KBM-7 (cell line): ENCODE measurements around the gene SLC9A3.
A peak's percentile ranks its signal among the peaks of the same experiment; 100 is the strongest.

Experiments
- DNase-seq: peaks from one replicate; pipeline ENCODE4 v3.0.0-alpha.2; 2015
- in situ Hi-C: fragments of 300-500 bp; cut with MboI; formaldehyde crosslinking; loops from 2 replicates; pipeline ENCODE4 v1.14.3; 2020; ENCODE audit warnings: low sequenced_read_pairs, low pct_unique_long_range_greater_than_20kb, mixed read lengths

SLC9A3 gene

GRCh38 chr5:441996-442334 is 82.3 kb downstream of the SLC9A3 start:
- no peak for DNase-seq
- in situ Hi-C loops, result no loop called here

DNA sequence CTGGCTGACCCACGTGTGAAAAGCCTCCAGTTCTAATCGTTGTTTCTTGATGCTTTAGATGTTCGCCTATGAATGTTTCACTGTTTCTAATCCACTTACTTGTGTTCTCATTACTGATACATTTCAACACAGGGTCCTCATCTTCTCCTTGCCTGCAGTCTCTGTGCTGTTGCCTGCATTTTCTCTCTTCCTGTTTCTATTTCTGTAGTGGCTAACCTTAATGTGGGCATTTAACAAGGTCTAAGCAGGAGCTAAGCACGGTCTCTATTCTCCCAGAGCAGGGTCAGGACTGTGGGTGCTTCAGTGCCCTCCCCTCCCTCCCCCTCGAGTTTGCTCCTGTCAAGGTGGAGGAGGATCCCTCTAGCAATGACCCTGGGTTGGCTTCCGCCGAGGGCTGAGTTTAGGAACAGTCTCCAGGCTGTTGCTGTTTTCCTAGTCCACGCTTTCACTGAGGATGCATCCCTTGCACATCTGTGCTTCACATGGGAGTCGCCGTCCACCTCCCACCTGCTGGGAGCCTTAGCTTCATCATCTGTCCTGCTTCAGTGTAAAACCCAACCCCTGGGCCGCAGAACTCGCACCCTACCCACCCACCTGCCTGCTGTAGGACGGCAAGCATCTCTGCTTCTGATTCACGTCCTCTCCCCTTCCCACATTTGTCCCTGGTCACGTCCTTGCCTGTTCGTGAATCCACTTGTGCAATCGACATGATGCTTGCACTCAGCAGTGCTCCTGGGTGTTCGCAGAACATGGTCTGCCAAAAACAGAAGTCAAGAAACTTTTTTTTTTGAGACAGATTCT is 83.6 kb downstream of the SLC9A3 start:
- in situ Hi-C loops, result no loop called here
- peak; percentile 73 for DNase-seq

- in situ Hi-C loops, result no loop called here
- no peak for DNase-seq
Observed at GRCh38 chr5:439636-440035, 84.6 kb downstream of the SLC9A3 start.

DNA sequence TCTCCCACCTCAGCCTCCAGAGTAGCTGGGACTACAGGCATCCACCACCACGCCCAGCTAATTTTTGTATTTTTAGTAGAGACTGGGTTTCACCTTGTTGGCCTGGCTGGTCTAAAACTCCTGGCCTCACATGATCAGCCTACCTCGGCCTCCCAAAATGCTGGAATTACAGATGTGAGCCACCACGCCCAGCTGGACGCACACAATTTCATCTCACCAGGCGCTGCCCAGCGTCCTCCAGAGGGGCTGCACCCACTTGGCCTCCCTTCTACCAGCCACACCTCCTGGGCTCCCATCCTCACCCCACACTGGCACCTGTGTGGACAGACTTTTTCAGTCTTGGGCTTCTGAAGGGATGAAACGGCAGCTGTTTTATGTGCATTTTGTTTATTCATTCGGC is 85.1 kb downstream of the SLC9A3 start:
- in situ Hi-C loops, result no loop called here
- no peak for DNase-seq

- DNase-seq, result no peak
- in situ Hi-C loops, result no loop called here
Observed at GRCh38 chr5:438481-438981, 85.7 kb downstream of the SLC9A3 start.

GRCh38 chr5:437281-437771 is 86.9 kb downstream of the SLC9A3 start:
- DNase-seq, result no peak
- in situ Hi-C loops, result no loop called here

- no peak for DNase-seq
- in situ Hi-C loops, result no loop called here
Observed at GRCh38 chr5:436641-436975, 87.6 kb downstream of the SLC9A3 start.

DNA sequence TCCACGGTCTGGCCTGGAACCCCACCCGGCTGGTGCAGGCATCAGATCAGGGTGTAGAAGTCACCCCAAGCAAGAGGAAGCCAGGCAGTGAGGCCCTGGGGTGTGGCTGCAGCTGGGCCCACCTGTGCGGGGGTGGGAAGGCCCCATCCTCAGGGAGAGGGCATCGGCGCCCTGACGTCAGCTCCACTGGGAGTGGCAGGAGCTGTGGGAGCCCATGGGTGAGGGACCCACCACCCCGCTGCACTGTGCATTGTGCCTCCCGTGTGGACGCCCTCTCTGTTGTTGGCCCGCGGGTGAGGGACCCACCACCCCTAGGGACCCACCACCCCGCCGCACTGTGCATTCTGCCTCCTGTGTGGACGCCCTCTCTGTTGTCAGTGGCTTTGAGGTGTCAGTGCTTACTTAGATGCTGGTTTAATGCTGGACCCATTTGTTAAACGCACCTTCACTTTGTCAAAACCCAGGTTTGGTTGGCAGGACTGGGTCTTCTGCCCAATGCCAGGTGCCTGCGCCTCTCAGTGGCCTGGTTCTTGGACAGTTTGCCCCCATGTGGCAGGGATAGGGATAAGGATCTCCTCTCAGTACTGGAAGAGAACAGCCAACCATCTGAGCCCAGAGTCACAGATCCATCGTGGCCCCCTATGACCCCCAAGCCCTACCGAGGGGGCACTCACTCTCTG is 88.1 kb downstream of the SLC9A3 start:
- DNase-seq, result no peak
- in situ Hi-C loops, result no loop called here

DNA sequence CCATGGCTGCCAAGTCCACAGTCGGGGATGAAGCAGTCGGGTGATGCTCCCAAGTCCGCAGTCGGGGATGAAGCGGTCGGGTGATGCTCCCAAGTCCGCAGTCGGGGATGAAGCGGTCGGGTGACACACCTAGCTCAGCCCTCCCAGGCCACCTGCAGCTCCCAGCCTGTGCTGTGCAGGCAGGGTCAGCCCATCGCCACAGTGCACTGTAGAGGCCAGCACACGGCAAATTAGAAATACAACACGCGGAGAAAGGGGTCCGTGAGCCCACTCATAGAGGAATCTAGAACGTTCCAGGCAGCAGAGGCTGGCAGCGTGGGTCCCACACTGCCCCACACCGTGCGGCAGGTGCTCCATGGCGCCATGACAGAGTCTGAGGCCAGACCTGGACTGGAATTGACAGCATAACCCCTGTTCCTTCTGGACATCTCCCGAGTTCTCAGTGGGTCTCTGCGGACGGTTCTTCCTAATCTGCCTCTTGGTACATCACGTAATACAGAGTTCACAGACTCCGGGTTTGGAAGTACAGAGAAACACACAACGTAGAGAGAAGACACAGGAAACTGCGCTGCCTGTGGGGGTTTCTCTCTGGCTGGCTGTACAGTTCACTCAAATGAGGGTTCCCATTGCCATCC is 89.0 kb downstream of the SLC9A3 start:
- in situ Hi-C loops, result no loop called here

DNA sequence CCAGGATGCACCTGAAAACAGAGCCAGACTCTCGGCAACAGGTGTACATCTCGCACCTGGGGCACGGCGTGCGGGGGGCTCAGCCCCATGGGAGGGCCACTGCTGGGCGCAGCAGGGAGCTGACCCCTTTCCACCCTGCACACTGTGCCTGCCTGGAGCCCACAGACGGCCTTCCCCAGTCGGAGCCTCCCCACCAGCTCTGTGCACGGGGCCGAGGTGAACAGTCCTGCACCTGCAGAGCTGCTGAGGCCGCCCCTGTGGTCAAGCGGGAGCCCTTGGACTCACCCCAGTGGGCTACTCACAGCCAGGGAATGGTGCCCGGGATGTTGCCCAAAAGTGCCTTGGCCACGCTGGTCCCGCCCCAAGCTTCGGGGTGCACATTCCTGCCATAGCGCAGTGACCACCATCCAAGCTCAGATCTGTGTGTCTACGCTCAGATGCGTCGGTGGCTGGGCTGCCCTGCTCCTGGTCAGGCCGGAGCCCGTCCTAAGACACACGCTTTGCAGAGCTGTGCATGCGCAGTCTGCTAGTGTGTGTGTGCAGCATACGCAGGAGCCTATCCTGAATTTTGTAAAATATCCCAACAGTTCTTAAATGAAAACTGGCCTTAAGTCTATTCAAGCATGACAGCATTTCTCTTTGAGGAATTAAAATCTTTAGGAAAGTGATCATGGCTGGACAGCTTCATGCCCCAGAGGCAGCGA is 89.7 kb downstream of the SLC9A3 start:
- in situ Hi-C loops, result no loop called here

More for the DNA sequence above, 89.0 kb downstream of the SLC9A3 start:
- no peak for DNase-seq

GRCh38 chr5:433836-434235 is 90.4 kb downstream of the SLC9A3 start:
- in situ Hi-C loops, result no loop called here
- DNase-seq, result no peak

More for the DNA sequence above, 89.7 kb downstream of the SLC9A3 start:
- no peak for DNase-seq

DNA sequence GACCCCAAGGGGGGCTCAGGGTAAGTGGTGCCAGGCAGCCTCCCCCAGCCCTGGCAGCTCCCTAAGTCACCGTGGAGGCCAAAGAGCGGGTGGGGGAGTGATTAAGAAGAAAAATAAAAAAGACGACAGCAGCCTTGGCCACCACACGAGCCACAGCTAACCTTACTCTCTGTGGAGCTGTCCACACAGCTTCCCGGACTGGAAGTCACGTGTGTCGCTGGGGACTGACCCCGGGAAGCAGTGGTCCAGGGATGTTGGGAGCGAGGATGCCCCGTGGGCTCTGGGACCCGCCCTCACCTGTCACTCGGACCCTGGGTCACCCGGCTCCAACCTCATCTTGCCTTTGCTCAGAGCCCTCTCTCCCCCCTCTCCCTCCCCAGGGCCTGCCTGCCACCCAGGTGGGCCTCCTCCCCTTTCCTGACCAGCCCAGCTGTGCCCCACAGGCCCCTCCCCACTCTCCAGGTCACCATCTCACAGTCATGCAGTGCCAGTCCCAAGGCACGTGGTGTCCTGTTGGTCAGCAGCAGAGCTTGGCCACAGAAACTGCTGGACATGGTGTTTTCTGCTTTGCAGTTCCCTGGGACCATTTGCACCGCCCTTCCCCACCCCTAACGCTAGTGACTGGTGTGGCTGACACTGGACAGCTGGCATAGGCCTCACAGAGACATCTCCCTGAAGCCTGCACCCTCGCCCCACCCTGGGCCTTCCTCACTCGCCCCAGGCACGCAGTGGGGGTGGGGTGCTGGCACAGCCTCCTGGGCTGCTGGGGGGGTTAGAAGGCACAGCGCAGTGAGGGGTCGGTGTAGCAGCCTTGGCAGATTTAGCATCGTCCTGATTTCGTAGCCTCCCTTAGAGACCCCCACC is 91.1 kb downstream of the SLC9A3 start:
- no peak for DNase-seq
- in situ Hi-C loops, result no loop called here

DNA sequence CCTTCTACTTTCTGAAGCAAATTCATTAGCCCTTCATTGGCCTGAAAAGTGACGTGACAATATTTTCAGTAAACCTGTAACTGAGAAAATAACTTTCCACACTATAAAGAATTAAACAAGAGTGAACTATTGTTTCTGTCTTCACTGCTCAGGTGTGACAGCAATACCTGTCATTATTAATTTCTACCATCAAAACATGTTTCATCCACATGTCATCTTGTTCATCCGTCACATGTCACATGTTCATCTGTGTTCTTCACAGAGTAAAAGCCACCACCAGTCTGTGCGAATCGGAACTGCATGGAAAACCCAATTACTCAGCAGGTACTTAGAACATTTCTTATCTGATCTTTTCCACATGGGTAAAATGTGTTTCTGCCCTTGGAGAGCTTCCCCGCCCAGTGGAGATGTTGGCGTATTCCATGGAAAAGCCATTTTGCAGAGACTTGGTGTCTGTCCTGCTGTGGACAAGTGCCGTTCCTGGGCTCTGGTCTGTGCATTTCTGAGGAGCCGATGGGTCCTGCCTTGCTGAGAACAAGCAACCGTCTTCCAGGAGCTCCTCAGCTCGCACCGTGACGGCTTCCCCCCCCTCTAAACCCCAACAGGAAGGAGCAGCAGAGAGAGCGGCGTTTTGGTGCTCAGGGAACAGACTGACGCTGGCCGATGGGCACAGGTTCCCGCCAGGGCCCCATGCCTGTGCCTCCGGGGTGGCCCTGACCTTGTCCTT is 91.9 kb downstream of the SLC9A3 start:
- DNase-seq, result no peak
- in situ Hi-C loops, result no loop called here

- no peak for DNase-seq
- in situ Hi-C loops, result no loop called here
Observed at GRCh38 chr5:431711-432050, 92.6 kb downstream of the SLC9A3 start.

- in situ Hi-C loops, result no loop called here
- DNase-seq, result peak; percentile 45
Observed at GRCh38 chr5:431001-431710, 93.1 kb downstream of the SLC9A3 start.

GRCh38 chr5:430214-430925 is 93.9 kb downstream of the SLC9A3 start:
- in situ Hi-C loops, result no loop called here
- no peak for DNase-seq
